ENCODE data around the gene LYG1. TPM values are rescaled to one million over a fixed set of nuclear protein-coding genes. Genes with fewer than 3 reads are reported as not detected.
"Not testable (repeated sequence)": the region's sequence is repeated elsewhere in the genome, so short reads cannot be mapped to it uniquely, and the experiment has no call there.

LYG1 gene
- total RNA-seq (2014; rRNA removed), result 0.26 and 0.86 TPM in 2 replicates
- polyA plus RNA-seq (2012), result 0.28 TPM

DNA sequence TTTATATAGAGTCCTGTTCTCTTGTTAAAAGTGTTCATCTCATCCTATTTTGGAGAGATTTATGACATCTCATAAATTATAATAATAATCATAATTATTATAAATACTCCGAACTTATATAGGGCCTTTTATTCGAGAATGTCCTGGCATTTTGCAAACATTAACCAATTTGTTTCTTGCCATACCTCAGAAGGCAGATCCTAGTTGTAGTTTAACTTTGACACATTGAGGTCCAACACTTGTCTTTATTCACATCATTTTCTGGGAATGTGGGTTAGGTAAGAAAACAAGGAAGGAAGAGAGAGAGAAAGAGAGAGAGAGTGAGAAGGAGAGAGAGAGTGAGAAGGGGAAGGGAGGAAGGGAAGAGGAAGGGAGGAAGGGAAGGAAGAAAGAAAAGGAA is at the start of gene LYG1:
LYG1 (minus strand) TSS at position 101 of the 400 bp plus-strand sequence. CDS start 5,527 bp downstream, outside the sequence.
- DNase-seq (ENCODE audit: low read depth), result not testable (repeated sequence)

DNA sequence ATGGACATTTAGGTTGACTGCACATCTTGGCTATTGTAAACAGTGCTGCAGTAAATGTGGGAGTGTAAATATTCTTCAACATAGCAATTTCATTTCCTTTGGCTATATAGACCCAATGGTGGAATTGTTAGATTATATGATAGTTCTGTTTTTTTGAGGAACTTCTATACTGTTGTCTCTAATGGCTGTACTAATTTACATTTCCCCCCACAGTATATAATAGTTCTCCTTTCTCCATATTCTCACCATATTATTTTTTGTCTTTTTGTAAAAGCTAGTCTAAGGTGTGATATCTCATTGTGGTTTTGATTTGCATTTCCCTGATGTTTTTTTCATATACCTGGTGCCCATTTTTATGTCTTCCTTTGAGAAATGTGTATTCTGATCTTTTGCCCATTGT is 49.2 kb upstream of the LYG1 start:
- DNase-seq (ENCODE audit: low read depth), result no peak

DNA sequence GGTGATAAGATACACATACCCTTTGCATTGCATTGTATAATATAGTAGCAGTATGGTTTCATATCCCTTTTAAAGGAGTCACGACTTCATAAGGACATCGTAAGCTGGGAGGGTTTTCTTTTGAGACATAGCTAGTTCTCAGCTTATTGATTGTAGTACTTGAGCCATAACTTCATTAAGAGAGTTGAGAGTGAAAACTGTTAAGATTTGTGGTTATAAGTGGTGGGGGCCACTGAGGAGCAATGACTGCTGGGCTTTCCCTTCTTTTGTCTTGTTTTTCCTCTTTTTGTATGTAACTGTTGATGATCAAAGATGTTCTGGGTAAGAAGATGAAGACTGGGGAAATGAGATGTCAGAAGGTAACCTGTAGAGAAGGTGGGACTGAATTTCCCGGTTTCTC is 47.2 kb upstream of the LYG1 start:
- DNase-seq (ENCODE audit: low read depth), result no peak

DNA sequence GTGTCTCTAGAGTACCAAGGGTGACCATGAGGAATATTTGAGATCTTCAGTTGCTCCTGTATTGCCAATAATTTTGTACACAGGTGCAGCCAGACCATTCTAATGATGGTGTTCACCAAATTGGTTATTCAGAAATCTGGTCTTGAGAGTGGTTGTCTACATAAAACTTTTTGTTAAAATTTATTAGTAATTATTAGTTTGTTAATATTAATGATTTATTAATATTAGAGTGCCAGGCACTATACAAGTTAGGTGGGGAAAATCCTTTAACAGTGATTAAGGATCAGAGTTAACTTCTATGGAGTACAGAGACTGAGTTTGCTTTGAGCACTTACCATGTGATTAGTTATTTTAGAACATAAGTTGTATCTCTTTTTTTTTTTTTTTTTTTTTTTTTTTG is 45.2 kb upstream of the LYG1 start:
- no peak for DNase-seq (ENCODE audit: low read depth)

DNA sequence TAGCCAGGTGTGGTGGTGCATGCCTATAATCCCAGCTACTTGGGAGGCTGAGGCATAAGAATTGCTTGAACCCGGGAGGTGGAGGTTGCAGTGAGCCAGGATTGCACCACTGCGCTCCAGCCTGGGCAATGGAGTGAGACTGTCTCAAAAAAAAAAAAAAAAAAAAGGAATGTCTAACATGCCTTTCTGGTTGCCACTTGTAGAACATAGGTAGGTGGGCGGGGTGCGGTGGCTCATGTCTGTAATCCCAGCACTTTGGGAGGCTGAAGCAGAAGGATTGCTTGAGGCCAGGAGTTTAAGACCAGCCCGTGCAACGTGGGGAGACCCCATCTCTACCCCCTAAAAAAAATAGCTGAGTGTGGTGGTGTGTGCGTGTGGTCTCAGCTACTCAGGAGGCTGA is 44.4 kb upstream of the LYG1 start:
- DNase-seq (ENCODE audit: low read depth), result not testable (repeated sequence)

DNA sequence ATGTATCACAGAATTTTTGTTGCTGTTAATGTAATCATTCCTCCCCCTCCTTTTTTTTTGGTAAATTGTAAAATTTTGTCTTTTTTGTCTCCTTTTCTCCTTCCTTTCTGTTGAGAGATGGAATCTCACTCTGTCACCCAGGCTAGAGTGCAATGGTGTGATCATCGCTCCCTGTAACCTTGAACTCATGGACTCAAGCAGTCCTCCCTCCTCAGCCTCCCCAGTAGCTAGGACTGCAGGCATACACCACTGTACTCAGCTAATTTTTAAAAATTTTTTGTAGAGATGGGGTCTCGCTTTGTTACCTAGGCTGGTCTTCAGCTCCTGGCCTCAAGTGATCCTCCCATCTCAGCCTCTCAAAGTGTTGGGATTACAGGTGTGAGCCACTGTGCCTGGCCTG is 41.5 kb upstream of the LYG1 start:
- no peak for DNase-seq (ENCODE audit: low read depth)

DNA sequence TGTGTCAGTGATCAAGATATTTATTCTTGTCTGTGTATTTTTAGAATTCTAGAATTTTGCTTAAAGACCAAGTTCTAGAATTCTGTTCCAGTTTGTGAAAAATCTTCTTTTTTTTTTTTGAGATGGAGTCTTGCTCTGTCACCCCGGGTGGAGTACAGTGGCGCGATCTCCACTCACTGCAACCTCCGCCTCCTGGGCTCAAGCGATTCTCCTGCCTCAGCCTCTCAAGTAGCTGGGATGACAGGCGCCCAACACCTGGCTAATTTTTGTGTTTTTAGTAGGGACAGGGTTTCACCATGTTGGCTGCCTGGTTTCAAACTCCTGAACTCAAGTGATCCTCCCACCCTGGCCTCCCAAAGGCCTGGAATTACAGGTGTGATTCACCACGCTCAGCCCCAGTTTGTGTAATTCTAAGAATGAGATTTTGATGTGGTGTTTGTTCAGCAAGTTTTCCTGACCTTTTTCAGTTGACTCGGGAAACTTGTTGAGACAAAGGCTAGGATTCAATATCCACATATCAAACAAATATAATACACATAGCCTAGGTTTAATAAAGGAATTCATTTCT is 39.8 kb upstream of the LYG1 start:
- no peak for DNase-seq (ENCODE audit: low read depth)

DNA sequence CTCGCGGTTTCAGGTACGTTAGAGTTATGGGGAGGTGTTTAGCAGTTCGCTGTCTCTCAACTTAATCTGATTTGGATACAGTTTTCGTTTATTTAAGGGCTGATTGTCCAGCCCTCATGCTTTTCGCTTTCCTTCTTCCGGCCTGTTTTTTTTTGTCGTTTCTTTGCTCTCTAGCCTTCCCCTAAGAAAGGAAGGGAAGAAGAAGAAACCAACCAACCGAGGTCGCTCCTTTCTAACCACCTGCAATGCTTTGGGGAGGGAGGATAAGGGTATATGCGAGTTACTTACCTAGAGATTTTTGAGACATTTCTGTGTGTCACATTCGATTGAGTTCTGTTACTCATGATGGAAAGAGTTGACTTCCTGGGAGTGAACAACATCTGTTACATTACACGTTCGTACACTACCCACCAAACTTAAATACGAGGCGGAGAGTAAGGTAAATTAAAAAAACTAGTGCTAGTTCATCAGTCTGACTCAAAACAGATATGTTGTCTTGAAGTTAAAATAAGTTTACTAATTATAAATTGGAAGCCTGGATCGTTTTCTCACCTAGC is 37.1 kb upstream of the LYG1 start:
- DNase-seq (ENCODE audit: low read depth), result no peak

DNA sequence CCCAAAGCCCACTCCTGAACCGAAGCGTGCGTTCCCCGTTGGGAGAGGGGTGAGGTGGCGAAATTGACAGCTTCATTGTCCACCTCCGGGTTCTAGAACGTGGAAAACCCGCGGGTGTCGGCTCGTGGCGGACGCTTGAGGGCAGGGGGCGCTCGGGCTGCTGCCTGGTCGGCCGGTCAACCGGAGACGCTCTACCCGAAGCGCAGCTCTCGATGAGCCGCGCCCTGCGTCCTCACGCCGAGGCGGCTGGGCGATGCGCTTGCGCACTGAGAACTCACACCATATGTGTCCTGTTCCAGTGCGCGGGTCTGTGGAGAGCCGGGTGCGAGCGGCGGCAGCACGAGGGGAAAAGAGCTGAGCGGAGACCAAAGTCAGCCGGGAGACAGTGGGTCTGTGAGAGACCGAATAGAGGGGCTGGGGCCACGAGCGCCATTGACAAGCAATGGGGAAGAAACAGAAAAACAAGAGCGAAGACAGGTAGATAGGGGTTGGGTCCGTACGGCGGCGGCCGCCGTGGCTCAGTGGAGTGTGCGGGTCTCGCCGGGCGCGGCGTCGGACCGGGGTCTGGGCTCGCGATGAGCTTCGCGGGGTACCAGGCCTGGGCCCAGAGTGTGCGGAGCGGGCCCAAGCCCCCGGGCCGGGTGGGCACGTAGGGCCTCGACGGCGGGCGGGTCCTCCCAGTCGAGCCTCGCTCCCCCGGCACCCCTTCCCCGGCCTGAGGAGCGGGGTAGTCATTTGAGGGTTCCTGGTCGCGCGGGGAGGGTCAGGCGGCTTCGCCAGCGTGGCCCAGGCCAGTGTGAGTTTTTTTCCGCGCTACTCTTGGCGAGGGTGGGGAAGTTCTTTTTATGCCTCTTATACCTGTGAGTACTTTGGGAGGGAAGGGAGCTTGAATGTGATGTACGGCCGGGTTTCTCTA is 36.4 kb upstream of the LYG1 start, which contains the start of gene EIF5B:
EIF5B (plus strand) TSS at position 277 of the 916 bp plus-strand sequence; CDS start at position 443, 166 bp downstream.
- DNase-seq (ENCODE audit: low read depth), result peak; percentile 96

DNA sequence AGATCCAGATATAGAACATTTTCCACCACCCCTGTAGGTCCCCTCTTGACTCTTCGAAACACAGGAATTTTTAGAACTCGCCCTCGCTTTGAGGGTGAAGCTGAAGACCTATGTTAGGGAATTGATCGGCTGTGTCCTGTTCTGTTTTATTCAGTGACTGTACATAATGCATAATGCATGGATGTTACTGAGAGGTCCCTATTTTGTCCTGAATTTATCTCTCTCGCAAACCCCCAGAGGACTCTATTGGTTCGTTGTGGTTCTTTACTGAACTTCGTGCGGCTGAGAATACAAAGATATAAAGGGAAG is 35.8 kb upstream of the LYG1 start:
- no peak for DNase-seq (ENCODE audit: low read depth)

DNA sequence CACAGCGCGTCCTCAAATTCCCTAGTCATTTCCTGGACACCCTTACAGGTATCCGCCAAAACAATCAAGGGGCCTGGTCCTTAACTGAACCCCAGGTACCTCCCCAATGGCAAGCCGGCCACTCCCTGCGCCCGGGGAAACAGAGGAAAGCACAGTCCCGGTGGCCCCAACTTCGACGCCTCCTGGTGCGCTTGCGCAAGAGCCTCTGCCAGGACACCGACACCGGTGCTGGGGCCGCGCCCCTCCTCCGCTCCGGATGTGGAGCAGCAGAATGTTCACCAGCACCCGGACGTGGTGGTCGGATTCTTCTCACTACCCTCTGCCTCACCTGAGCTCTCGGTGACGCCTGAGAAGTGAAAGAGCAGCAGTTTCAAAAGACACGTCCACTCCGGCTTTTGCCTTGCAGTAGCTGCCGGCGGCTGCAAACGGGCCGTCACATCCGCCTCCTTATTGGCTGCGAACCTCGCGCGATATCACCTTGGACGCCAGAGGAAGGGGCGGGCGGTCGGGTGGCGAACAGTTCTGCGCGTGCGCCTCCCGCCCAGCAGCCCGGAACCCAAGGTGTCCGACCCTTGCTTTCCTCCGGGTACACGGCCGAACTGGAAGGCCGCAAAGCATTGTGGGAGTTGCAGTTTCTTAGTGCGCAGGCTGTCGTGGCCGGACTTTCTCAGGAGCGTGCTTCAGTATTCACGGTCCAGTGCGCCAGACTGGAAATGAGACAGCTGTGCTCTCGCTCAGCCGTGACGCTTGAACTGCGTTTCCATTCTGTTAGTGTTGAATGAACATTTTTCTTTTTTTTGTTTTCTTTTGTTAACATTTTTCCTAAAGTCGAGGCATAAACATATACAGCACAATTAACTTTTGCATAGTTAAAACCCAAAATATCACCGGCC is 35.2 kb upstream of the LYG1 start, which contains the start of gene TXNDC9:
TXNDC9 (minus strand) TSS at position 423 of the 893 bp plus-strand sequence. CDS start 3,123 bp downstream, outside the sequence.
- peak; percentile 99 for DNase-seq (ENCODE audit: low read depth)

DNA sequence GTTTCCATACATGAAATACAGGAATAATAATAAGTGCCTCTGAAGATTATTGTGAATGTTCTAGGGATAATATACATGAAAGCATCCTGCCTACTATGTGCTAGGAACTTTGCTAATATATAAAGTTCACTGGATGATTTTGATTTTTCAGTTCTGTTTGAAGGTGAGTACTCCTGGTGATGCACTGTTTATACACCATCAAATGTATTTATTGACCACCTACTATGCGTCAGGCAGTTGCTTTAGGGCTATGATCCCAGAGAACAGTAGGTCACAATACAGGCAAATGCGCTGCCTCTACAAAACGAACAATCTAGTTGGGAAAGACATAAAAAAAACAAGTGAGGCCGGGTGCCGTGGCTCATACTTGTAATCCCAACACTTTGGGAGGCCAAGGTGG is 24.4 kb upstream of the LYG1 start:
- DNase-seq (ENCODE audit: low read depth), result no peak

DNA sequence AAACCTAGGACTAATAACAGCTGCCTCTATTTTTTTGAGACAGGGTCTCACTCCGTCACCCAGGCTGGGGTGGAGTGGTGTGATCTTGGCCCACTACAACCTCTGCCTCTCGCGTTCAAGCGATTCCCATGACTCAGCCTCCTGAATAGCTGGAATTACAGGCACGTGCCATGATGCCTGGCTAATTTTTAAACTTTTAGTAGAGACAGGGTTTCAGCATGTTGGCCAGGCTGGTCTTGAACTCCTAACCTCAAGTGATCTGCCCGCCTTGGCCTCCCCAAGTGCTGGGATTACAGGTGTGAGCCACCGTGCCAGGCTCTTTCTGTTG is 16.8 kb upstream of the LYG1 start:
- DNase-seq (ENCODE audit: low read depth), result not testable (repeated sequence)

DNA sequence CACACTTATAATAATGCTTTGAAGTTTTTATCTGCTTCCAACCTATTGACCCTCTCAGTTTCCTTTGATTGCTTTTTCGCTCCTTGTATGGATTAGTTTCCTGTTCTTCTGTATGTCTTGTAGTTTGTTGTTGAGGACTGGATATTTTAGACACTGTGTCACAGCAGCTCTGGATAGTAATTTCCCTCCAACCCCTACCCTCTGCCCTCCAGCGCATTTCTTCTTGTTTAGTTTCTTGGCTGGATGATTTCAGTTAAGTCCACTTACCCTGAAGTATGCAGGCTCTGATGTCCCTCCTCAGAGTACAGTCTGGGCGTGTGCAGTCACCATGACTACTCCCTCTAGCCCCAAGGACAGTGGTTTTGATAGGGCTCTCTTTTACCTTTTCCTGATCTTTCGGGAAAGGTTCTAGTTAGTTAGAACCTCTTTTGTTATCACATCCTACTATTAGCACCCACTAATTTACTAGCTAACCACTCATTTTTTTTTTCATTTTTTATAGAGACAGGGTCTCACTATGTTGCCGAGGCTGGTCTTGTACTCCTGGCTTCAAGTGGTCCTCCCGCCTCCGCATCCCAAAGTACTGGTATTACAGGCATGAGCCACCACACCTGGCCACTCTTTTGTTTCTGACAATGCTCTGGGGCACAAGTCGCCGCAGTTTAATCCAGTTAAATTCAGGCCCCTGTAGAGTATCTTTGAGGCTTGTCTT is 16.3 kb upstream of the LYG1 start:
- no peak for DNase-seq (ENCODE audit: low read depth)

DNA sequence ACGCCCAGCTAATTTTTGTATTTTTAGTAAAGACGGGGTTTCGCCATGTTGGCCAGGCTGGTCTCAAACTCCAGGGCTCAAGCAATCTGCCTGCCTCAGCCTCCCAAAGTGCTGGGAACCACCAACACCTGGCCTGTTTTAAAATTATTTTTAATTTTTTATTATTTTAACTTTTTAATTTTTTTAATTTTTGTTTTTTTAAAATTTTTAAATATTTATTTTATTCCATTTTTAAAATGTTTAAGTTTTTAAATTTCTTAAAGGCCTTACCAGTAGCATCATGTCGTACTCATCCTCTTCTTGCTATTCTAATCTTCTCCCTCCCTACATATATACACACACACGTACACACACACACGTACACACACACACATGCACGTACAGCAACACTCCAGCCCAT is 1.4 kb downstream of the LYG1 start:
- no peak for DNase-seq (ENCODE audit: low read depth)

DNA sequence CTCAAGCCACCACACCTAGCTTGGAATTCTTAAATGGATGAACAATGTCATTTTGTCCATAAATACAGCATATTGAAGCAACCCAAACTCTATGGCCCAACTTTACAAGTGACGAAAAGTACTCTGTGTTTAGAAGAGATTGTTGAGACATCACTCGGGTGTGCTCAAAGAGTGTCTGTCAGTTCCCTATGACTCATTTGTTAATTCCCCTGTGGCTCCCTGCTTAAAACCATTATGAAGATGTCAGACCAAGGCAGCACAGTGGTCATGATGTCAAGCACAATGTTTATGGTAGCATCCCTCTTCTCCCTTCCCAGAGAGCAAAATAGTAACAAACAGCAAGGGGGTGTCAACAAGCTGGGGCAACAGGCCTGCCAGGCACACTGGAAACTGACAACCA is 3.0 kb downstream of the LYG1 start:
- peak; percentile 74 for DNase-seq (ENCODE audit: low read depth)

DNA sequence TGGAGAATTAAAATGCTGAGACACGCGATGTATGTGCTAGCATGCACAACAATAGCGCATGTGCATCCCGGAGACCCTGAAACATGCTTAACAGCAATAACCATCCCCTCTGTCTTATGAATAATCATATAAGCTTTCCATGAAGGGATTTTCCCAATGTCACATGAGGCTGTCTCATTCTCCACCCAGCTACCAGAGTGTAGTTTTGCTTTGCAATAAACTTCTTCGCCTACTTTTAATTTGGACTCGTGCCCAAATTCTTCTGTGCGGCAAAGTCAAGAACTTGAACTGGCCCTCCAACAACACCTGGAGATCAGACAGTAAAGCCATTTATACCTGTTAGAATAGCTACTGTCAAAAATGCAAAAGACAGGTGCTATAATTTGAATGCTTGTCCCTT is 15.5 kb downstream of the LYG1 start:
- DNase-seq (ENCODE audit: low read depth), result no peak

DNA sequence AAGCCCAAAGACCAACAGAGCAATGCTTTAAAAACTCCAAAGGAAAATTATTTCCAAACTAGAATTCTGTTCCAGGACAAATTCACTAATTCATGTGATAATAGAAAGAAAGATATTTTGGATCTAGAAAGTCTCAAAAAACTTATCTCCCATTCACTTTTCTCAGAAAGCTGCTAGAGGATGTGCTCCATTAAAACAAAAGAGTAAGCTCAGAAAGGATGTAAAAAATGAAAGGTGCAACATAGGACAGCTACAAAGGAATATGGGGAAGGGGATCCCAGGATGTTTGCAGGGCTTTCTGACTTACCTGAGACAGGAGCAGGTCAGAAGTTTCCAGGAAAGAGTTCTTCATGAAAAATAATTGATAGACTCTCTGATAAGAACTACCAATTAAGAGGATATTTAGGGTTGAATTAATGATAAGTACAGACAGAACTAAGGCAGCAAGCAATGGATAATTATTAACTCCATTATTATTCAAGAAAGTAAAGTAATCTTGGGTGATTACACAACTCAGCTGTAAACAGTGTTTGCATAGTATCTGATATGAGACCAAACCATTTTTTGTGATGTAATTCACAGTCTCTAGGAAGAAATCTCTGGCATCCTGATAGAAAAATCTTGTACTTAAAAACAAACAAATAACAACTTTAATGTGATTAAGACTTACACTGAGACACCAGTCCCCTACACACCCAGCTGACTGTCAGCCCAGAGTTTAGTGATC is 20.9 kb downstream of the LYG1 start:
- DNase-seq (ENCODE audit: low read depth), result no peak

DNA sequence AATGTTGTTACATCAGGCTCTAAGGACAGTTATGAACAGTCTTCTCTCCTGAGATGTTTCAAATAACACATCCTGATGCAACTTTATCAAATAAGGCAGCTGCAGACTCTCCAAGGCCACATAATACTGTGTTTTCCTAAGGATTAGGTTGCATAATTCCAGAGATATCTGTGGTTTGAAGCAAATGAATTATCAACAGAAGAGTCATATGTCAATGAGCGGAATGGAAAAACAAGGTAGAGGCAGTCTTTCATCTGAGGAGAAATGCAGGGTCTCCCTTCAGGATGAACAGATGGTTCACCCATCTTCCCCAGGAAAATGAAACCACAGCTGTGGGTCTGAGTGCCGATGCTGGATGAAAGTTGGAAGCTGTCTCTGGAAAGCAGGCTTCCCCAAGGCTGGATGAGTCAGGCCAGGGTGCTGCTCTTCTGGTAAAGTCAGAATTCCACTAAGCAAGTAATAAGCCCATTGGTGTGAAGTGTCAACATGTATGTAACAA is 22.2 kb downstream of the LYG1 start:
- peak; percentile 97 for DNase-seq (ENCODE audit: low read depth)

DNA sequence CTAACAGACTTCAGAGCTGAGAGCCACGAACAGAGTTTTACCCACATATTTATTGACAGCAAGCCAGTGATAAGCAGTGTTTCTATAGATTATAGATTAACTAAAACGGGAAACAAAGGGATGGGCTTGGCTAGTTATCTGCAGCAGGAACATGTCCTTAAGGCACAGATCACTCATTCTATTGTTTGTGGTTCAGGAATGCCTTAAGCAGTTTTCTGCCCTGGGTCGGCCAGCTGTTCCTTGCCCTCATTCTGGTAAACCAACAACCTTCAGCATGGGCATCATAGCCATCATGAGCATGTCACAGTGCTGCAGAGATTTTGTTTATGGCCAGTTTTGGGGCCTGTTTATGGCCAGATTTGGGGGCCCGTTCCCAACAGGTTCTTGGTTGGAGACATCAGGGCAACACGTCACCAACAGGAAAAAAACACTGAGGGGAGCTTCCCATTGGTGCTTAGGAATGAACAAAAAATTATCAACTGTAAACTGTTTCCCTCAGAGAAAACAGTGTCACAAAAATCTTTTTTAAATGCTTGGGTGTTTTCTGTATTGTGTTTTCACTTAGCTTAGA is 22.7 kb downstream of the LYG1 start:
- peak; percentile 67 for DNase-seq (ENCODE audit: low read depth)

Measured in LHCN-M2 (cell line).